AG04450 (cell line): ENCODE results near the gene LIN54. TPM values are rescaled to one million over a fixed set of nuclear protein-coding genes. Genes with fewer than 3 reads are reported as not detected.

Source experiments
- CTCF ChIA-PET: fragments of 300-600, 350-600 bp; formaldehyde crosslinking; extraction: SDS; loops from one replicate; lab custom pipeline; 2022; ENCODE audit warnings: antibody characterized with exemption, inconsistent platforms; lab: Charles Lee
- POLR2A ChIA-PET: fragments of 350-600 bp; formaldehyde crosslinking; extraction: SDS; loops from one replicate; lab custom pipeline; 2021; ENCODE audit warnings: antibody characterized with exemption, inconsistent platforms; lab: Yijun Ruan, JAX
- DNase-seq: peaks from one replicate; pipeline ENCODE4 v3.0.0-alpha.2; 2011; ENCODE audit warnings: low read depth, low spot score
- H3K27ac ChIP-seq: one replicate; pipeline ENCODE4 v1.5.1; 2012; ENCODE audit warnings: low read depth, low read length, control low read depth
- H3K27me3 ChIP-seq: one replicate; pipeline ENCODE4 v1.6.0; 2012; ENCODE audit warnings: low read length; ENCODE audit not compliant: control insufficient read depth, insufficient read depth
- H3K4me3 ChIP-seq: 2 replicates; pipeline ENCODE4 v1.5.1; 2011; ENCODE audit warnings: mild to moderate bottlenecking, low read depth, low read length, control low read depth
- H3K9me3 ChIP-seq: 2 replicates; pipeline ENCODE4 v1.5.1; 2012; ENCODE audit warnings: low read length; ENCODE audit not compliant: control insufficient read depth, insufficient read depth
- CTCF ChIP-seq: IDR thresholded peaks from 2 replicates; pipeline ENCODE4 v1.5.1; 2011; ENCODE audit warnings: low read depth, low read length, control low read depth, inconsistent platforms
- polyA plus RNA-seq: library from polyadenylated mRNA; depleted of rRNA; stranded (reverse); fragments of >200 nt; gene quantifications from 2 replicates; pipeline ENCODE4 v1.2.3, GENCODE V29; 2011

Gene LIN54
- polyA plus RNA-seq, 1 experiment, result 13.9 TPM

- no peaks in the 10 kb centered on the region for H3K27me3 ChIP-seq
- DNase-seq, result no peak
- ChIA-PET CTCF (no interaction called here), POLR2A (interaction anchor here (0.6 to 0.8 kb wide), 2 partner anchors 15 to 95 kb away, joined by 3 read pairs; partner anchors contain the start of gene COPS4)
- H3K9me3 ChIP-seq, result peaks cover 7% of the 10 kb centered on the region
- no peak overlapping the region for H3K4me3 ChIP-seq
- H3K27ac ChIP-seq, result no peak overlapping the region
- TF ChIP-seq CTCF, result no peak
Observed at GRCh38 chr4:83019794-83020494, 9.3 kb upstream of the LIN54 start.

- H3K27me3 ChIP-seq, result no peaks in the 10 kb centered on the region
- DNase-seq, result no peak
- no peak overlapping the region for H3K27ac ChIP-seq
- ChIA-PET CTCF (interaction anchor here (1.0 kb wide), 1 partner anchor 23 kb away, joined by 5 read pairs; no protein-coding TSS in a partner anchor), POLR2A (interaction anchor here (3.9 kb wide), 1 partner anchor 21 kb away, joined by 33 read pairs; the partner anchor contains the start of gene COPS4)
- TF ChIP-seq CTCF, result no peak
- H3K9me3 ChIP-seq, result no peaks in the 10 kb centered on the region
- H3K4me3 ChIP-seq, result no peak overlapping the region
Observed at GRCh38 chr4:83013902-83014301, 3.3 kb upstream of the LIN54 start.

GRCh38 chr4:83013420-83013867 is 2.8 kb upstream of the LIN54 start:
- ChIA-PET POLR2A (interaction anchor here (0.9 to 3.9 kb wide), 3 partner anchors 22 to 584 kb away, joined by 6 to 33 read pairs (median 6); partner anchors contain the start of genes COPS4, HNRNPDL and THAP9), CTCF (interaction anchor here (0.6 to 1.0 kb wide), 6 partner anchors 18 to 86 kb away, joined by 3 to 9 read pairs (median 4); no protein-coding TSS in a partner anchor)
- H3K27ac ChIP-seq, result no peak overlapping the region
- no peaks in the 10 kb centered on the region for H3K27me3 ChIP-seq
- TF ChIP-seq CTCF, result no peak
- peak overlapping the region; percentile 73 for H3K4me3 ChIP-seq
- H3K9me3 ChIP-seq, result no peaks in the 10 kb centered on the region
- DNase-seq, result no peak

GRCh38 chr4:83012687-83013419 is 2.2 kb upstream of the LIN54 start:
- Histone ChIP-seq H3K4me3 (peak overlapping the region; percentile 73), H3K27me3 (no peaks in the 10 kb centered on the region), H3K9me3 (no peaks in the 10 kb centered on the region), H3K27ac (no peak overlapping the region)
- POLR2A ChIA-PET, result interaction anchor here (0.8 to 3.9 kb wide), 4 partner anchors 22 to 583 kb away, joined by 3 to 33 read pairs (median 6); partner anchors contain the start of genes COPS4, COQ2, HNRNPDL and THAP9
- CTCF ChIA-PET, result interaction anchor here (0.6 to 2.5 kb wide), 7 partner anchors 18 to 86 kb away, joined by 3 to 9 read pairs (median 5); partner anchors contain the start of gene COPS4
- DNase-seq, result peak; percentile 97
- TF ChIP-seq CTCF, result peak; percentile 49
